CD4-positive, alpha-beta T cell treated with Interferon gamma for 1 hour (primary cell): ENCODE measurements around the gene RIPK3.
A peak's percentile ranks its signal among the peaks of the same experiment; 100 is the strongest.

Experiments used
- DNase-seq: peaks from one replicate; pipeline ENCODE4 v3.0.0-alpha.2; 2020

RIPK3 gene

DNA sequence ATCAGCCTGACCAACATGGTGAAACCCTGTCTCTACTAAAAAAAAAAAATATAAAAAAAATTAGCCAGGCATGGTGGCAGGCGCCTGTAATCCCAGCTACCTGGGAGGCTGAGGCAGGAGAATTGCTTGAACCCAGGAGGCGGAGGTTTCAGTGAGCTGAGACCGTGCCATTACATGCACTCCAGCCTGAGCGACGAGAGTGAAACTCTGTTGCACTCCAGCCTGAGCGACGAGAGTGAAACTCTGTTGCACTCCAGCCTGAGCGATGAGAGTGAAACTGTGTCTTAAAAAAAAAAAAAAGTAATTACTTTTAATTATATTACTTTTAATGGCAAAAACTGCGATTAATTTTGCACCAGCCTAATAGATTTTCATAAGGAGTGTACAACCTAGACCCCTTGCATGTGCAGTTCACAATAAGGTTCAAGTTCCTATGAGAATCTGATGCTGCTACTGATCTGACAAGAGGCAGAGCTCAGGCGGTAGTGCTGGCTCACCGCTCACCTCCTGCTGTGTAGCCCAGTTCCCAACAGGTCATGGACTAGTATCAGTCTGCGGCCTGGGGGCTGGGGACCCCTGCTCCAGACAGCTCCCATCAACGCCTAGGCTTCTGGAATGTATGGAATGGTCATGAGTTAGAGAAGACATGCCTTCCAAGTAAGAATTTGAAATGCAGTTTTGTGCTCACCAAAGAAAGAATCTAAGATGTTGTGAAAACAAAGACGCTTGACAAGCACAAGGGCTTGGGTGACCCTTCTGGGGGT is 18.4 kb downstream of the RIPK3 start:
- DNase-seq = no peak

DNA sequence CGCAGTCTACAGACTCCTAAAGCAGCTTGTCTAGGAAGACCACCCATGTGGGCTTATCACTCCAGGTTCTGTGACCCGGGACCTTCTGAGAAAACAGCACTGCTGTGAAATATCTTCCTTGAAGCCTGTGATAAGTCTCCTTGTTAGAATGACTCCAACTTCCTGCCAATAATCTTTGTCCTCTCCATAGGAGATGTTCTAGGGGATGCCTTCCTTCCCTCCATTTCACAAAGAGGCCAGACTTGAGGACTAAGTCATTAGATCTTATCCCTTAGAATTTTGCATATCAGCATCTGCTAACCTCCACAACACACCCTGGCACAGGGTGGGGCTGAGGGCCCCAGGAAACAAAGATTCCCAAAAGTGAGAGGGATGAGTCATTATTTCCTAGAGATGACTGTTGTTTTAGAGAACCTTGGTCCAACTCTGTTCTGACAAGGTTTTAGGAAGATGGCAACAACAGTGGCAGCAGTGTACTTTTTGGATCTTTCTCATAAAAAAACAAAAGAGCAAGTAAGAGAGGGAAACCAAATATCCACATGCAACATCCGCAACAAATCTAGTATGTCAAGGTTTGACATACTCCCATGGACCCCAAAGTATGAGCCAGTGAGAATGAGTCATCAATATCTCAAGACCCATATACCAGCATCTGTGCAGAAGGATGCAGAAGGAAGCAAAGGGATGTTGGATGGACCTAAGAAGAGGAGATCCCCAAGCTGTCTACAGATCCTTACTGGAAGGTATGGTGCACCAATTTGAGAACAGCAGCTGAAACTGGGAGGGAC is 22.5 kb downstream of the RIPK3 start:
- no peak for DNase-seq

DNA sequence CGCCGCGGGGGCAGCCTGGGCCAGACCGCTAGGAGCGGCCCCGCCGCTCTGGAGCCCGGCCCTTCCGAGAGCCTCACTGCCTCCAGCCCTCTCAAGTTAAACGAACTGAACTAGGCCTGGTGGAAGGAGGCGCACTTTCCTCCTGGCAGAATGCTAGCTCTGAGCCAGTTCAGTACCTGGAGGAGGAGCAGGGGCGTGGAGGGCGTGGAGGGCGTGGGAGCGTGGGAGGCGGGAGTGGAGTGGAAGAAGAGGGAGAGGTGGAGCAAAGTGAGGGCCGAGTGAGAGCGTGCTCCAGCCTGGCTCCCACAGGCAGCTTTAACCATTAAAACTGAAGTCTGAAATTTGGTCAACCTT is 23.2 kb downstream of the RIPK3 start:
- DNase-seq = no peak

DNA sequence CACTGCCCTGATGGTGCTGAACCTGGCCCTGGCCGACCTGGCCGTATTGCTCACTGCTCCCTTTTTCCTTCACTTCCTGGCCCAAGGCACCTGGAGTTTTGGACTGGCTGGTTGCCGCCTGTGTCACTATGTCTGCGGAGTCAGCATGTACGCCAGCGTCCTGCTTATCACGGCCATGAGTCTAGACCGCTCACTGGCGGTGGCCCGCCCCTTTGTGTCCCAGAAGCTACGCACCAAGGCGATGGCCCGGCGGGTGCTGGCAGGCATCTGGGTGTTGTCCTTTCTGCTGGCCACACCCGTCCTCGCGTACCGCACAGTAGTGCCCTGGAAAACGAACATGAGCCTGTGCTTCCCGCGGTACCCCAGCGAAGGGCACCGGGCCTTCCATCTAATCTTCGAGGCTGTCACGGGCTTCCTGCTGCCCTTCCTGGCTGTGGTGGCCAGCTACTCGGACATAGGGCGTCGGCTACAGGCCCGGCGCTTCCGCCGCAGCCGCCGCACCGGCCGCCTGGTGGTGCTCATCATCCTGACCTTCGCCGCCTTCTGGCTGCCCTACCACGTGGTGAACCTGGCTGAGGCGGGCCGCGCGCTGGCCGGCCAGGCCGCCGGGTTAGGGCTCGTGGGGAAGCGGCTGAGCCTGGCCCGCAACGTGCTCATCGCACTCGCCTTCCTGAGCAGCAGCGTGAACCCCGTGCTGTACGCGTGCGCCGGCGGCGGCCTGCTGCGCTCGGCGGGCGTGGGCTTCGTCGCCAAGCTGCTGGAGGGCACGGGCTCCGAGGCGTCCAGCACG is 23.8 kb downstream of the RIPK3 start:
- DNase-seq = no peak

DNA sequence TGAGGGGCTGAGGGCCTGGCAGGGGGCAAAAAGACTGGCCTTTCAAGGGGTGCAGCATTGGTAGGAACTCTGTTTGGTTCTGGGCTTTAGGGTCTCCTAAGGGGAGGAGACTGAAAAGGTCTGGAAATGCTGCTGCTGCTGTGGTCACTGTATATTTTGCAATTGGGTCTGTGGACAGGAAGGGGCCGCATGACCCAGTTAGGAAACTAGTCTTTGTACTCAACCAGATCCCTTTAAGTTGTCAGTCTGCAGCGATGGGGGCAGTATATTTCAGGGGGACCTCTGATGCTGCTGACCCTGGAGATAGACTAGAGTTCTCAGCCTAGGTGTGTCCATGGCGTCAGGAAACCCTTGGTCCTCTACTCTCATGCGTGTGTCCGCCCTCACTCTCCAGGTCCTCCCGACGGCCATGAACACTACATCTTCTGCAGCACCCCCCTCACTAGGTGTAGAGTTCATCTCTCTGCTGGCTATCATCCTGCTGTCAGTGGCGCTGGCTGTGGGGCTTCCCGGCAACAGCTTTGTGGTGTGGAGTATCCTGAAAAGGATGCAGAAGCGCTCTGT is 24.5 kb downstream of the RIPK3 start:
- DNase-seq = no peak

DNA sequence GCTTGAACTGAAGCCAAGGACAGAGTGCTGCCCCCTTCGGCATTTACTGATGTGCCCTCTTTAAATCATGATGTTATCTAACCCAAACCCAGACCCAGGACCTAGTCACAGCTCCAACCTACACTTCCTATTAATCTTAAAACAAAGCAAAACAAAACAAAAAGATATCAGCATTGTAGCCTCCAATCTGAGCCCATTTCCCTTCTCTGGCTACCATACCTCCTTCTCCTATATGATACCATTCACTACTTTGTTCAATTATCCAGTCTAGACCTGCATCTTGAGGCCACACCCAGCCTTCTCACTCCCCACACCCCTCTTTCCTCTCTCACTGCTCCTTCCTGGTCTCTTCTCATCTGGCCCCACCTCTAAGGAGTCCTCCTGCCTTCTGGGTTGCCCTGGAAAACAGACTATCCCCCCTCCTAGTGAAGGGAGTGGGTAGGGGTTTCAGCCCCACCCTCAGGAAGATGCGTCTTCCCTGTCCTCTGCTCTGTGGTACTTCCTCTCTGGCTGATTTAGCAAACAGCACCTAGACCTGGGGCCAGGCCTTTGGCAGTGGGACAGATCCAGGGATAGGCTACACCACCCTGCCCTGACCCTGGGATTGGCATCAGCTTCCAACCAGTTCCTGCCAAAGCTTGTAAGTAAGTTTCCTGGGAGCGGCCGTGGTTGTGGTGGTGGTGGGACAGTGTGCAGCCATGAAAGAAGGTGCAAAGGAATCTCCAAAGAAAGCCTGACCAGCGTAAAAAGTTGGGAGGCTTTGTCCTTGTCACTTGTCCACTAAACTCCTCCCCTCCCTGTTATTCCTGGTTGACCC is 25.2 kb downstream of the RIPK3 start:
- DNase-seq = no peak

DNA sequence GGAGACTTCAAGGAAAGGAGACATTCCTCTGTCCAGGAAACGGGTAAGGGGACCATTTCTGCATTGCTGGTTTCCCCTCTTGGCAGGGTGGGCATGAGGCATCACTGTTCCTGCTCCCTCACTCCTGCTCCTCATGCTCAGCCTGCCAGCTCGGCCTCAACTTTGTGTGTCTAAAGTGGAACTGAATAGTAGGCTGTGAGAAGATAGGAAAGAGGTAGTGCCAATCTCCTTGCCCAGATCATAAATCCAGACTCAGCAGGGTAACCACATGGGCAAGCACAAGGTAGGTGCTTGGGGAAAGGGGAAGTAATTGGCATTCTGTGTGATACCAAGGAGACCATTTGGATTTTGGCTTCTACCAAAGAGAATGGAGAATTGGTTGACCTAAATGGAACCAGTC is 25.9 kb downstream of the RIPK3 start:
- no peak for DNase-seq

DNA sequence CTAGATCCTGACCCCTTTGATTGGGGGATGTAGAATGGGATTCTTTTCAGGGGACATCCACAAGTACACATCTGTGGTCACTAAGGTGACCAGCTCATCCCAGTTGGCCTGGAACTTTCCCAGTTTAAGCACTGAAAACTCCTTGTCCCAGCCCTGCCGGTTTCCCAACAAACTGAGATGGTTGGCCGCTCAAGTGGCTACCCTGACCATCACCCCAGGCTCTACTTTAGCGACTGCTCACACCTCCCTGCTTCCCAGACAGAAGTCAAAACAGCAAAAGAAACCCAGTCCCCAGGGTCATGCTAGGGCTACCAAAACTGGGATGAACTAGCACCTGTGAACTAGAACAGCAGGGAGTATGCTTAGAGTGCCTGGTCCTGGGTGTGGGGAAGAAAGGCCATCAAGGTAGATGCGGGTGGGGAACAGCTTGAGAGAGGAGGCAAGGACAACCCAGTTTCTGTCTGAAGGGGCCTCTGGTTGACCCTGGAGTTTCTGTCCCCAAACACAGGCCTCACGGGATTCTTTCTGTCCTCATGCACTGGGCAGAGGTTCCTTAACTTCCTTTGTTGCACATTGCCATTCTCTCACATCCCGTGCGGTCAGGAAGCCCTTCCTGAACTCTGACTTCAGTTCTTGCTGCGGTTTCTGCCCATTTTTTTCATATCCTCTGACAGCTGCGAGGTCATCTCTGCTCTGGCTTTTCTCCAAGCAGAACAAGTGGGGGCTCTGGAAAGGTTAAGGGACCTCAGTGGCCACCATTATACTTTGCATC is 26.9 kb downstream of the RIPK3 start:
- DNase-seq = peak; percentile 46

DNA sequence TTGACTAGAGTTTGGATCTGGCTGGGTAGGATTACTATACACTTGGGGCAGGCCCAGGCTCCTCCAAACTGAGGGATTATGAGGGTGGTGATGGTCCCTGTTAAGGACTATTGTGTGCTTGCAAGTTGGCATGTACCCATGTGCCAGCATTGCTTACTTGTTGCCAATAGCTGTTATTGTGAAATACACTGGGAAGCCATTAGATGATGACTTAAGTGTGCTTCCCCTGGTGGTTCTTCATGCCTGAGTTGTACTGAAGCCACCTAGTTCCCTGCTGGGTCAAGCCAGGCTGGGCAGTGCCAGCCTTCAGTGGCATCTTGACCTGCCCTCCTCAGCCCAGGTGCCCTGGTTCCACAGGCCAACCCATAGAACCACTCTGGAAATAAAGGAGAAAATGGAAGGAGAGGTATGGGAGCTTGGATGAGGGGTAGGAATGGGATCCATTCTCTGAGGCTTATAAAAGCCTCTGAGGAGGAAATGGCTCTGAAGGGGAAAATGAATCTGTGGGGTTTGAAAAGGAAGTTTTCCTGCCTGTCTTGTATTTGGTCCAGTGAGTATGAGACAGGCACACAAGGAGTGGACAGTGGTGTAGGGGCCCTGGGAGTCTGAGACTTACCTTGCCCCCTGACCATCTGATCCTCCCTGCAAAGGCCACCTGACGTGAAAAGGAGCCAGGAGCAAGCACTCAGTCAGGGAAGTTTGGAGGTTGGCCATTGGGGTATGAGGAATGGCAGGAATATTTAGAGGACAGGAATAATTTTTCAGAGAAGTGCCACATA is 27.8 kb downstream of the RIPK3 start:
- DNase-seq = no peak

DNA sequence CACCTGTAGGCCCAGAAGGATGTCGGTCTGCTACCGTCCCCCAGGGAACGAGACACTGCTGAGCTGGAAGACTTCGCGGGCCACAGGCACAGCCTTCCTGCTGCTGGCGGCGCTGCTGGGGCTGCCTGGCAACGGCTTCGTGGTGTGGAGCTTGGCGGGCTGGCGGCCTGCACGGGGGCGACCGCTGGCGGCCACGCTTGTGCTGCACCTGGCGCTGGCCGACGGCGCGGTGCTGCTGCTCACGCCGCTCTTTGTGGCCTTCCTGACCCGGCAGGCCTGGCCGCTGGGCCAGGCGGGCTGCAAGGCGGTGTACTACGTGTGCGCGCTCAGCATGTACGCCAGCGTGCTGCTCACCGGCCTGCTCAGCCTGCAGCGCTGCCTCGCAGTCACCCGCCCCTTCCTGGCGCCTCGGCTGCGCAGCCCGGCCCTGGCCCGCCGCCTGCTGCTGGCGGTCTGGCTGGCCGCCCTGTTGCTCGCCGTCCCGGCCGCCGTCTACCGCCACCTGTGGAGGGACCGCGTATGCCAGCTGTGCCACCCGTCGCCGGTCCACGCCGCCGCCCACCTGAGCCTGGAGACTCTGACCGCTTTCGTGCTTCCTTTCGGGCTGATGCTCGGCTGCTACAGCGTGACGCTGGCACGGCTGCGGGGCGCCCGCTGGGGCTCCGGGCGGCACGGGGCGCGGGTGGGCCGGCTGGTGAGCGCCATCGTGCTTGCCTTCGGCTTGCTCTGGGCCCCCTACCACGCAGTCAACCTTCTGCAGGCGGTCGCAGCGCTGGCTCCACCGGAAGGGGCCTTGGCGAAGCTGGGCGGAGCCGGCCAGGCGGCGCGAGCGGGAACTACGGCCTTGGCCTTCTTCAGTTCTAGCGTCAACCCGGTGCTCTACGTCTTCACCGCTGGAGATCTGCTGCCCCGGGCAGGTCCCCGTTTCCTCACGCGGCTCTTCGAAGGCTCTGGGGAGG is 28.9 kb downstream of the RIPK3 start, which contains the start of gene LTB4R:
TSS of gene LTB4R (plus strand) at position 857 of the 959 bp plus-strand sequence. CDS start 4,150 bp downstream, outside the sequence.
- peak; percentile 76 for DNase-seq

DNA sequence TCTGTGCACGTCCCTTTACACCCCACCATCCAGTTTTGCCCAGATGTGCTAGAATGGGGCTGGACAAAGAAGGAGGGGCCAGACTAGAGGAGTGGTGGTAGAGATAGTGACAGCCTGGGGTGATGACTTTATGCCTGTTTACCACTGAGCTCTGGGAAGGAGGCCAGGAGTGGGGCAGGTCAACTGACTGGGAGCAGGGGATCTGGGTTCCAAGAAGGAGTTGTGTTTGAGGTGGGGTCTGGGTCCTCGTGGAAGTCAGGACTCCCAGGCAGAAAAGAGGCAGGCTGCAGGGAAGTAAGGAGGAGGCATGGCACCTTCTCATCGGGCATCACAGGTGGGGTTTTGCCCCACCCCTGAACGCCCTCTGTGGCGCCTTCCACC is 29.5 kb downstream of the RIPK3 start:
- no peak for DNase-seq

DNA sequence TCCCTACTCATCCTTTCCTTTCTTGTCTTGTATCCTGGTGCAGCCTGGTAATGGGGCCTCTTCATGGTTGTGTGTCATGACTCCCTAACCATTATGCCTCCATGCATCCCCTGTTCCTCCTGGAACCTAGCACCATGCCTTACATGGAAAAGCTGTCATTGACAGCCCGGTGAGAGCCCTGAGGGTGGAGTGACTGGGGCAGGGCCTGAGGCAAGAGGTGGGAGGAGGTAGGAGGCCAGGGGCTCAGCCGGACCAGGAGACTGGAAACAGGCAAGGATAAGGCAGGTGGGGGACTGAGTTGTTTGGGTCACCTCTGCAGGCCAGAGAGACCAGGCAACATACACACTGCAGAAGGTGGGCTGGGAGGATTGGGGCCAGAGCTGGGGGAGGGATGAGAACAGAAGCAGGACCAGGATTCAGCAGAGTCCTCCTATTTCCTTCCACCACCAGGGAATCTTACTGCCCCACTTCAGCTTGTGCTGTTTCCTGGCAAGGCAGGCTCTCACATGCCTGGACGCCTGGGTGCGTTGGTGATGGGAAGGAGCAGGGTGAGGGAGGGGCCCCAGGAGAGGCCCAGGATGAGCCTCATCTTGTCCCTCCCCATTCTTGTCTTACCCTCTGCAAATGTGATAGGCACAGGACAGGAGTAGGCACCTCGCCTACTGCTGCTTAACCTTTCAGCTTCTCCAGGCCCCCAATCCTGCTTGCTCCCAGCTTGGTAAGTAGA is 30.1 kb downstream of the RIPK3 start, which contains the start of gene LTB4R2:
TSS of gene LTB4R2 (plus strand) at position 603 of the 727 bp plus-strand sequence. CDS start 525 bp downstream, outside the sequence.
- DNase-seq = no peak

DNA sequence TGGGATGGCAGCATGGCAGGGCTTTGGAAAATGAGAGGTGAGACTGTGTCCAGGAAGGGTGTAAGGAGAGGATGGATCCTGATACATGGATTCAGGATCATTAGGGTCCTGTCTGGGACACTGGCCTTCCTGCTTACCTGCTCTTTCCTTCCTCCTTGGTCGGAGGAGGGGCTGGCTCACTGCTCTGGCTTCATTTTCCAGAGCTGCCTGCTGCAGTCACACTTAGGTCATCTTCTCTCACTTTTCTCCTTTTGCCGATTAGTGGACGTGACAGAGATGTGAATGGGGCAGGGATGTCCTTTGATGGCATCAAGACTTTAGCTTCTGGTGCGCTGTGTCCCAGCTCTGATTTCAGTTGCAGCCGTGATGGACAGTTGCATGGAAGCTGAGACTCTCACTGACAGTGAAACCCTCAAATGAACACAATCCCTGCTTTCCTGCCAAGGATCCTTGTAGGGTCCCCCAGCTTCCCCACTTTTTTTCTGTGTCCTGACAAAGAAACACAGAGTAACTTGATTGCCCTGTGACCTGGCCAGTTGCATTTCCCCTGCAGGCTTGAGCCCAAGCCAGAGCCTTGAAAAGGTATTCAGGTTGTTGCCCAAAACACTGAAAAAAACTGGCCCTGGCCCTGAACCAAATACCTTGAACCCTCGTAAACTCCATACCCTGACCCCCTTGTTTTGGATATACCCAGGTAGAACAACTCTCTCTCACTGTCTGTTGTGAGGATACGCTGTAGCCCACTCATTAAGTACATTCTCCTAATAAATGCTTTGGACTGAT is 31.3 kb downstream of the RIPK3 start:
- DNase-seq = no peak

DNA sequence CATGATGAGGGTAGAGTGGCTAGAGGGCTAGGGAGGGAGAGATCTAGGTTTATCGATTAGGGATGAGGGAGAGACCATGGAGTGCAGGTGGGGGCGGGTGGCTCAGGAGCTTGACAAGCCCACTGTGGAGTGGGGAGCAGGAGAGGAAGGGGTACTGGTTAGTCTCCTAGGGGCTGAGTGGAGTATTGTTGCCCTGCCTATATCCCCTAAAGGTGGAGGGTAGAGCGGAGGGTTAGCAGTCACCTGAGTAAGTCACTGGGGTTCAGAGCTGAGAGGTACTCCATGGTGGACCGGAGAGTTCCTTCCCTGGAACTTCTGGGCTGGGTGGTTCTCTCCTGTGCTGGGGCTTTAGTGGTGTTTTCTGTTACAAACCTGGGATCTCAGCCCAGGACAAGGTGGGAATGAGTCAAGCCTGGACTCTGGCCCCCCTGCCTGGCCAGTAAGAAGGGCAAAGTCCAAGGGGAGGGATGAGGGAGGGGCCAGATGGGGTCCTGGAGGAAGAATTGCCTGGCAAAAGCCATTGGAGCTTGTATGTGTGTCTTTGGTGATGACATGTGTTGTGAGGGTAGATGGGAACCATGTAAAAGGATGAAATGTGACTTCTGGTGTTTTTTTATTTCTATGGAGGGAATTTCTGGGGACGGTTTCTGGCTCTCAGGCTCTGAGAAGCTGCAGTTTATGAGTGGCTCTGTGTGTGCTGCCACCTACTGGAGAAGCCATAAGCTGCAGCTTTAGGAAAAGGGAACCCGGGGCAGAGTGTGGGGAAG is 32.0 kb downstream of the RIPK3 start, which contains the start of gene CIDEB:
TSS of gene CIDEB (minus strand) at position 403 of the 767 bp plus-strand sequence. CDS start at position 284, 119 bp downstream.
- peak; percentile 59 for DNase-seq

DNA sequence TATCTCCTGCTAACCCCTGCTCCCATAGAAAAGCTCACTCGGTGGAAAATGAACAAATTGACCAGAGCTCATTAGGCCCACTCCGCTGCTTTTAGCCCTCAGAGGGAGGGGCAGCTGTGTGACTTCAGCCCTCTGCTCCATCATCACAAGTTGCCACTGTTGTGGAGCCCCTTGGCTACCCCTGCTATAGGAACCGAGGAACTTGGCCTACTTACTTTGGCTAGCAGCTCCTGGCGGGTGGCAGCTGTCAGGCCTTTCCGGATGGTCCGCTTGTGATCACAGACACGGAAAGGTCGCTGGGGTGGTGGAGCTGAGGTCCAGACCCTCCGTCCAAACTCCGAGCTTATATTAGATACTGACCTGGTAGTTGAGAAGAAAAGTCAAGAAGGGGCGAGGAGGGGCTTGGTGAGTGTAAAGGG is 32.6 kb downstream of the RIPK3 start:
- no peak for DNase-seq

DNA sequence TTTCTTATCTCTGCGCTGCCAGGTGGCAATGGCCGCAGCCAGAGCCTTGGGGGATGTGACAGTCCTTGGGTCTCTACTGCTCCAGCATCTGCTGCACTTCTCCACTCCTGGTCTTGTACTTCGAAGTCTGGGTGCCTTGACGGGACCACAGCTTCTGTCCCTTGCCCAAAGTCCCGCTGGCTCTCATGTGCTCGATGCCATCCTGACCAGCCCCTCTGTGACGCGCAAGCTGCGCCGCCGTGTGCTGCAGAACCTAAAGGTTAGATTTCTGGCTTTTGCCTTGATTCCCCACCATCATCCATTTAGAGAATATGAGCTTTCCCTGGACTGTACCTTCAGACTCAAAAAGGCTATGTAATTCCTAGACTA is 35.8 kb downstream of the RIPK3 start:
- no peak for DNase-seq
